Testis (tissue), 3 donors: ENCODE data around the gene PRUNE2. TPM values are rescaled to one million over a fixed set of nuclear protein-coding genes. Genes with fewer than 3 reads are reported as not detected.

Source experiments
- DNase-seq: peaks from one replicate; pipeline ENCODE4 v3.0.0-alpha.2; 2019
- H3K27ac ChIP-seq, 2 donors: fragments of 200-600 bp; sonication (generic); one replicate each; pipeline ENCODE4 v1.5.1; 2019
- H3K27me3 ChIP-seq: fragments of 200-600 bp; sonication (generic); one replicate; pipeline ENCODE4 v1.5.1; 2019
- H3K36me3 ChIP-seq: fragments of 200-600 bp; sonication (generic); one replicate; pipeline ENCODE4 v1.5.1; 2017; ENCODE audit warnings: low read depth; ENCODE audit errors: missing control alignments
- H3K4me1 ChIP-seq: fragments of 200-600 bp; sonication (generic); one replicate; pipeline ENCODE4 v1.5.1; 2019
- H3K4me3 ChIP-seq, 2 donors: fragments of 200-600 bp; sonication (generic); one replicate each; pipeline ENCODE4 v1.5.1; 2017 to 2019
- H3K9me3 ChIP-seq: fragments of 200-600 bp; sonication (generic); one replicate; pipeline ENCODE4 v1.5.1; 2017
- CTCF ChIP-seq, 3 experiments: fragments of 450-650 bp in 2 of 3; fragments of 200-600 bp in 1 of 3; sonication (generic) in 1 of 3; IDR thresholded peaks; one replicate each; pipeline ENCODE4 v1.5.1; 2016 to 2019; ENCODE audit warnings: antibody characterized with exemption in 3 of 3, mild to moderate bottlenecking in 2 of 3, moderate library complexity in 1 of 3
- POLR2A ChIP-seq: fragments of 450-650 bp; IDR thresholded peaks from one replicate; pipeline ENCODE4 v1.6.1; 2017; ENCODE audit warnings: antibody characterized with exemption, mild to moderate bottlenecking, moderate library complexity
- WGBS, 2 donors: methylation state at CpG; one replicate each; pipeline ENCODE4 v1.1.5; 2018; 5-methylcytosine and 5-hydroxymethylcytosine counted together
- intact Hi-C: fragments of 100-400 bp; cut with DNase I; formaldehyde crosslinking; loops from one replicate; pipeline ENCODE4 v1.15.1; 2023; ENCODE audit warnings: low total_unique reads
- polyA plus RNA-seq: library from polyadenylated mRNA; stranded (reverse); fragments of 350-450 nt; fragmentation: Illumina TruSeq; extraction: RNeasy Lipid Tissue Mini Kit (QIAGEN cat#74804); gene quantifications from one replicate; pipeline ENCODE4 v1.2.3, GENCODE V29; 2014; ENCODE audit warnings: low read depth, low replicate concordance; ENCODE audit not compliant: insufficient read depth
- total RNA-seq, 2 donors: library from RNA; depleted of rRNA; stranded (reverse); fragments of >200 nt; gene quantifications; one replicate each; pipeline ENCODE4 v1.2.3, GENCODE V29; 2016

The PRUNE2 gene
- total and polyA plus RNA-seq, 3 donors from 2014 or later, result 15.8 to 19.3 (median 17.2) TPM

GRCh38 chr9:76737154-76737902 is 168.6 kb downstream of the PRUNE2 start:
- intact Hi-C loops, result no loop called here
- H3K9me3 ChIP-seq, result no peaks in the 10 kb centered on the region
- no peak overlapping the region for H3K27ac ChIP-seq
- no peaks in the 10 kb centered on the region for H3K36me3 ChIP-seq
- H3K4me1 ChIP-seq, result no peaks in the 10 kb centered on the region
- no peak for TF ChIP-seq CTCF (IDR thresholded peaks at IDR 0.05)
- TF ChIP-seq POLR2A, result no peak
- 71 to 79% methylated on average over 3 of the region's 3 CpGs for WGBS, 2 donors
- no peak for DNase-seq
- H3K27me3 ChIP-seq, result no peaks in the 10 kb centered on the region
- no peak overlapping the region for H3K4me3 ChIP-seq

GRCh38 chr9:76734716-76735115 is 171.2 kb downstream of the PRUNE2 start:
- intact Hi-C loops, result no loop called here

GRCh38 chr9:76733096-76733495 is 172.8 kb downstream of the PRUNE2 start:
- no peak overlapping the region for H3K4me3 ChIP-seq
- H3K9me3 ChIP-seq, result no peaks in the 10 kb centered on the region
- TF ChIP-seq CTCF (IDR thresholded peaks at IDR 0.05) (no peak), POLR2A (no peak)
- H3K4me1 ChIP-seq, result no peaks in the 10 kb centered on the region
- intact Hi-C loops, result no loop called here
- no peak overlapping the region for H3K27ac ChIP-seq
- DNase-seq, result no peak
- 91 to 93% methylated on average over 1 of the region's 1 CpG for WGBS, 2 donors
- no peaks in the 10 kb centered on the region for H3K27me3 ChIP-seq
- H3K36me3 ChIP-seq, result no peaks in the 10 kb centered on the region

More at GRCh38 chr9:76734716-76735115, 171.2 kb downstream of the PRUNE2 start:
- H3K27me3 ChIP-seq, result no peaks in the 10 kb centered on the region
- TF ChIP-seq CTCF (IDR thresholded peaks at IDR 0.05) (no peak), POLR2A (no peak)
- DNase-seq, result no peak
- no peaks in the 10 kb centered on the region for H3K36me3 ChIP-seq
- 87 to 95% methylated on average over 3 of the region's 3 CpGs for WGBS, 2 donors
- no peaks in the 10 kb centered on the region for H3K9me3 ChIP-seq
- no peak overlapping the region for H3K4me3 ChIP-seq
- no peak overlapping the region for H3K27ac ChIP-seq
- no peaks in the 10 kb centered on the region for H3K4me1 ChIP-seq

GRCh38 chr9:76732341-76732958 is 173.5 kb downstream of the PRUNE2 start:
- WGBS, 2 donors, result 47 to 52% methylated on average over 3 of the region's 3 CpGs
- Histone ChIP-seq H3K36me3 (no peaks in the 10 kb centered on the region), H3K9me3 (no peaks in the 10 kb centered on the region), H3K27me3 (no peaks in the 10 kb centered on the region), H3K4me3 (no peak overlapping the region), H3K27ac (no peak overlapping the region), H3K4me1 (no peaks in the 10 kb centered on the region)
- TF ChIP-seq POLR2A (no peak), CTCF (IDR thresholded peaks at IDR 0.05) (no peak)
- intact Hi-C loops, result no loop called here
- no peak for DNase-seq
